ENCODE results near the gene USP25. TPM values are rescaled to one million over a fixed set of nuclear protein-coding genes. Genes with fewer than 3 reads are reported as not detected.

Gene USP25
- total RNA-seq, 1 donor from 2014 or later, result 29.2 TPM

DNA sequence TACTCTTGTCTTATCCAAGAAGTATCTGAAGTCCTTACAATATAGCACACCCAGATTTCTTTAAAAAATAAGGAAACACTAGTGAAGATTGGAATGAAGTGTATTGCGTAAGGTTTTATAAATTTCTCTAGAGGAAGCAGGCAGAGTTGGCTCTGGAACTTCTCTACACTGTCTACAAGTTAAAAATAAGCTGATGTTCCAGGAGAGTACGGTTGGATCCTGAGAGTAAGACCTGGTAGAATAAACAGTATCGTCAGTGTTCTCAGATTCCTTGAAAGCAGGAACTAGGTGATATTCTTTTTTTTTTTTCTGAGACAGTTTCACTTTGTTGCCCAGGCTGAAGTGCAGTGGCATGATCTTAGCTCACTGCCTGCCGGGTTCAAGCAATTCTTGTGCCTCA lies 107.9 kb downstream of the USP25 start:
- H3K36me3 ChIP-seq, result peaks cover 0 to 19% of the 10 kb centered on the region in 2 donors
- no peak overlapping the region for H3K4me3 ChIP-seq
- no peaks in the 10 kb centered on the region for H3K27me3 ChIP-seq
- no peaks in the 10 kb centered on the region for H3K9me3 ChIP-seq
- no peak for DNase-seq (ENCODE audit: low spot score in 2 of 2)
- intact Hi-C loops (cut with DNase I), result no loop called here
- TF ChIP-seq, protein P1, sequence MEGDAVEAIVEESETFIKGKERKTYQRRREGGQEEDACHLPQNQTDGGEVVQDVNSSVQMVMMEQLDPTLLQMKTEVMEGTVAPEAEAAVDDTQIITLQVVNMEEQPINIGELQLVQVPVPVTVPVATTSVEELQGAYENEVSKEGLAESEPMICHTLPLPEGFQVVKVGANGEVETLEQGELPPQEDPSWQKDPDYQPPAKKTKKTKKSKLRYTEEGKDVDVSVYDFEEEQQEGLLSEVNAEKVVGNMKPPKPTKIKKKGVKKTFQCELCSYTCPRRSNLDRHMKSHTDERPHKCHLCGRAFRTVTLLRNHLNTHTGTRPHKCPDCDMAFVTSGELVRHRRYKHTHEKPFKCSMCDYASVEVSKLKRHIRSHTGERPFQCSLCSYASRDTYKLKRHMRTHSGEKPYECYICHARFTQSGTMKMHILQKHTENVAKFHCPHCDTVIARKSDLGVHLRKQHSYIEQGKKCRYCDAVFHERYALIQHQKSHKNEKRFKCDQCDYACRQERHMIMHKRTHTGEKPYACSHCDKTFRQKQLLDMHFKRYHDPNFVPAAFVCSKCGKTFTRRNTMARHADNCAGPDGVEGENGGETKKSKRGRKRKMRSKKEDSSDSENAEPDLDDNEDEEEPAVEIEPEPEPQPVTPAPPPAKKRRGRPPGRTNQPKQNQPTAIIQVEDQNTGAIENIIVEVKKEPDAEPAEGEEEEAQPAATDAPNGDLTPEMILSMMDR (IDR thresholded peaks at IDR 0.05), result no peak
- no peak overlapping the region for H3K27ac ChIP-seq
- no peaks in the 10 kb centered on the region for H3K4me1 ChIP-seq

DNA sequence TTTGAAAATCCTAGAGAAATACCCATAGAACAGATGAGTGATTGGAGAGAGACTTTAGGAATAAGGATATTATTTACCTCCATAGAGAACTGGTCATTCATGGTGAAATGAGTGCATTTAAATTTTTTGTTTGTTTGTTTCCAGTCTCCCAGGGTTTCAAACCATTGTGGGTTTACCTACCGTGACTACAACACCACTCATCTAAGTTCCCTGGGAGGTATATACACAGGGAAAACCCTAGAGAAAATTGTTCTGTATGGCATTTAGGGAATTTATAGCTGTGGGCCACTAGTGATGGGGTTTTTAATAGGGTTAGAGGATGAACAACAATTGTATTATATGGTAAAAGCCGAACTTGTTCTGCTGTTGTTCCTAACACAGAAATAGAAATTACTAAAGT lies 109.2 kb downstream of the USP25 start:
- no peak overlapping the region for H3K4me3 ChIP-seq
- H3K9me3 ChIP-seq, result no peaks in the 10 kb centered on the region
- intact Hi-C loops (cut with DNase I), result no loop called here
- DNase-seq (ENCODE audit: low spot score in 2 of 2), result no peak
- TF ChIP-seq, protein P1 (IDR thresholded peaks at IDR 0.05), result no peak
- no peaks in the 10 kb centered on the region for H3K4me1 ChIP-seq
- no peaks in the 10 kb centered on the region for H3K27me3 ChIP-seq
- peaks cover 0 to 12% of the 10 kb centered on the region in 2 donors for H3K36me3 ChIP-seq
- no peak overlapping the region for H3K27ac ChIP-seq

GRCh38 chr21:15839601-15840000 lies 109.8 kb downstream of the USP25 start:
- Histone ChIP-seq H3K4me3 (no peak overlapping the region), H3K4me1 (no peaks in the 10 kb centered on the region), H3K9me3 (no peaks in the 10 kb centered on the region), H3K27ac (no peak overlapping the region), H3K36me3 (peaks cover 0 to 7% of the 10 kb centered on the region in 2 donors), H3K27me3 (no peaks in the 10 kb centered on the region)
- no peak for DNase-seq (ENCODE audit: low spot score in 2 of 2)
- intact Hi-C loops (cut with DNase I), result no loop called here
- TF ChIP-seq, protein P1 (IDR thresholded peaks at IDR 0.05), result no peak

- Histone ChIP-seq H3K27me3 (no peaks in the 10 kb centered on the region), H3K27ac (no peak overlapping the region), H3K9me3 (no peaks in the 10 kb centered on the region), H3K4me3 (no peak overlapping the region), H3K4me1 (no peaks in the 10 kb centered on the region), H3K36me3 (peaks cover 0 to 6% of the 10 kb centered on the region in 2 donors)
- TF ChIP-seq, protein P1 (IDR thresholded peaks at IDR 0.05), result no peak
- no peak for DNase-seq (ENCODE audit: low spot score in 2 of 2)
- intact Hi-C loops (cut with DNase I), result loop anchor here (10.0 kb wide), 1 partner anchor 1456 kb away; the partner anchor contains the start of gene HSPA13
Observed at GRCh38 chr21:15840406-15840805, 110.6 kb downstream of the USP25 start.

- Histone ChIP-seq H3K27ac (no peak overlapping the region), H3K36me3 (peaks cover 0 to 6% of the 10 kb centered on the region in 2 donors), H3K4me3 (no peak overlapping the region), H3K27me3 (no peaks in the 10 kb centered on the region), H3K9me3 (no peaks in the 10 kb centered on the region), H3K4me1 (no peaks in the 10 kb centered on the region)
- TF ChIP-seq, protein P1 (IDR thresholded peaks at IDR 0.05), result no peak
- no peak for DNase-seq (ENCODE audit: low spot score in 2 of 2)
- intact Hi-C loops (cut with DNase I), result loop anchor here (10.0 kb wide), 1 partner anchor 1457 kb away; the partner anchor contains the start of gene HSPA13
Observed at GRCh38 chr21:15841856-15842564, 112.2 kb downstream of the USP25 start.

All from ascending aorta (tissue), 2 donors.